ENCODE results near the gene COL6A1.

DNA sequence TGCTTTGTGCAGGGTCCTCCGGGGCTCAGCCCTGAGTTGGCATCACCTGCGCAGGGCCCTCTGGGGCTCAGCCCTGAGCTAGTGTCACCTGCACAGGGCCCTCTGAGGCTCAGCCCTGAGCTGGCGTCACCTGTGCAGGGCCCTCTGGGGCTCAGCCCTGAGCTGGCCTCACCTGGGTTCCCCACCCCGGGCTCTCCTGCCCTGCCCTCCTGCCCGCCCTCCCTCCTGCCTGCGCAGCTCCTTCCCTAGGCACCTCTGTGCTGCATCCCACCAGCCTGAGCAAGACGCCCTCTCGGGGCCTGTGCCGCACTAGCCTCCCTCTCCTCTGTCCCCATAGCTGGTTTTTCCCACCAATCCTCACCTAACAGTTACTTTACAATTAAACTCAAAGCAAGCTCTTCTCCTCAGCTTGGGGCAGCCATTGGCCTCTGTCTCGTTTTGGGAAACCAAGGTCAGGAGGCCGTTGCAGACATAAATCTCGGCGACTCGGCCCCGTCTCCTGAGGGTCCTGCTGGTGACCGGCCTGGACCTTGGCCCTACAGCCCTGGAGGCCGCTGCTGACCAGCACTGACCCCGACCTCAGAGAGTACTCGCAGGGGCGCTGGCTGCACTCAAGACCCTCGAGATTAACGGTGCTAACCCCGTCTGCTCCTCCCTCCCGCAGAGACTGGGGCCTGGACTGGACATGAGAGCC, 22.7 kb downstream of the COL6A1 start:
- TF ChIP-seq, protein P1, sequence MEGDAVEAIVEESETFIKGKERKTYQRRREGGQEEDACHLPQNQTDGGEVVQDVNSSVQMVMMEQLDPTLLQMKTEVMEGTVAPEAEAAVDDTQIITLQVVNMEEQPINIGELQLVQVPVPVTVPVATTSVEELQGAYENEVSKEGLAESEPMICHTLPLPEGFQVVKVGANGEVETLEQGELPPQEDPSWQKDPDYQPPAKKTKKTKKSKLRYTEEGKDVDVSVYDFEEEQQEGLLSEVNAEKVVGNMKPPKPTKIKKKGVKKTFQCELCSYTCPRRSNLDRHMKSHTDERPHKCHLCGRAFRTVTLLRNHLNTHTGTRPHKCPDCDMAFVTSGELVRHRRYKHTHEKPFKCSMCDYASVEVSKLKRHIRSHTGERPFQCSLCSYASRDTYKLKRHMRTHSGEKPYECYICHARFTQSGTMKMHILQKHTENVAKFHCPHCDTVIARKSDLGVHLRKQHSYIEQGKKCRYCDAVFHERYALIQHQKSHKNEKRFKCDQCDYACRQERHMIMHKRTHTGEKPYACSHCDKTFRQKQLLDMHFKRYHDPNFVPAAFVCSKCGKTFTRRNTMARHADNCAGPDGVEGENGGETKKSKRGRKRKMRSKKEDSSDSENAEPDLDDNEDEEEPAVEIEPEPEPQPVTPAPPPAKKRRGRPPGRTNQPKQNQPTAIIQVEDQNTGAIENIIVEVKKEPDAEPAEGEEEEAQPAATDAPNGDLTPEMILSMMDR (IDR thresholded peaks at IDR 0.05; ENCODE audit: low read depth, low read length, poor library complexity, severe bottlenecking) = no peak
- no peak for TF ChIP-seq EZH2phosphoT487 (IDR thresholded peaks at IDR 0.05; ENCODE audit: borderline replicate concordance, low read length)

All from DOHH2 (cell line).